Keratinocyte (primary cell): ENCODE data around the gene RAF1.
"Not testable (repeated sequence)": the region's sequence is repeated elsewhere in the genome, so short reads cannot be mapped to it uniquely, and the experiment has no call there.

Experiments used
- CTCF ChIP-seq, 3 experiments: IDR thresholded peaks in 1 of 3; conservative IDR thresholded peaks in 1 of 3; optimal IDR thresholded peaks in 1 of 3; 2 replicates in 2 of 3; 3 replicates in 1 of 3; pipeline versions ENCODE3 to v1.5.1; 2011; ENCODE audit warnings: low read length in 3 of 3, mild to moderate bottlenecking in 3 of 3, moderate library complexity in 2 of 3, control low read depth in 1 of 3, inconsistent platforms in 1 of 3; ENCODE audit not compliant: insufficient read depth in 2 of 3; ENCODE audit errors: extremely low read depth in 1 of 3
- EZH2 ChIP-seq: IDR thresholded peaks from one replicate; pipeline ENCODE4 v1.6.1; 2012; ENCODE audit warnings: inconsistent platforms, mild to moderate bottlenecking, low read length, moderate library complexity

GRCh38 chr3:12630843-12631242, 33.1 kb downstream of the RAF1 start:
- TF ChIP-seq EZH2; CTCF (optimal IDR thresholded peaks at IDR 0.05 in 1 of 3, IDR thresholded peaks at IDR 0.05 in 1 of 3, conservative IDR thresholded peaks at IDR 0.05 in 1 of 3; ENCODE audit: extremely low read depth in 1 of 3, insufficient read depth in 2 of 3, low read length in 3 of 3): not testable (repeated sequence)
